RWPE1 (cell line): Measurements from ENCODE around the gene GTF3C4.

Source experiments
- CTCF ChIA-PET: fragments of 350-600 bp; sonication (Branson Sonifier 250); formaldehyde crosslinking; extraction: SDS; loops from one replicate; lab custom pipeline; 2021; lab: Yijun Ruan, JAX
- POLR2A ChIA-PET: fragments of 400-600 bp; formaldehyde crosslinking; extraction: SDS; loops from one replicate; lab custom pipeline; 2020; ENCODE audit warnings: antibody characterized with exemption; ENCODE audit not compliant: low non-redundant PET; lab: Yijun Ruan, JAX
- DNase-seq: peaks from one replicate; pipeline ENCODE4 v3.0.0; 2012; ENCODE audit warnings: low spot score
- H3K27ac ChIP-seq: fragments of 450-650 bp; 2 replicates; pipeline ENCODE4 v1.5.1; 2017
- CTCF ChIP-seq: fragments of 450-650 bp; conservative IDR thresholded peaks from 2 replicates; pipeline ENCODE4 v1.5.1; 2017; ENCODE audit warnings: low read depth, mild to moderate bottlenecking

Gene GTF3C4

GRCh38 chr9:132743931-132744479 is 73.7 kb downstream of the GTF3C4 start:
- ChIA-PET CTCF (interaction anchor here (0.6 kb wide), 2 partner anchors 14 to 277 kb away, joined by 3 to 4 read pairs; no protein-coding TSS in a partner anchor), POLR2A (no interaction called here)
- no peak for DNase-seq
- no peak overlapping the region for H3K27ac ChIP-seq
- TF ChIP-seq CTCF: no peak
